ACC112 (cell line): ENCODE results near the gene ISOC1.

Source experiments
- H2AFZ ChIP-seq: fragments of 200-600 bp; sonication (generic); one replicate; pipeline ENCODE4 v1.6.0; 2017; ENCODE audit warnings: antibody characterized with exemption, low read length; ENCODE audit not compliant: unreplicated experiment
- H3K27ac ChIP-seq: fragments of 200-600 bp; sonication (generic); 2 replicates; pipeline ENCODE4 v1.5.1; 2014; ENCODE audit warnings: low read depth, mild to moderate bottlenecking, antibody characterized with exemption, low read length, moderate library complexity
- H3K27me3 ChIP-seq: fragments of 200-600 bp; sonication (generic); 2 replicates; pipeline ENCODE4 v1.6.1; 2014; ENCODE audit warnings: mild to moderate bottlenecking, antibody characterized with exemption, low read length, moderate library complexity, mixed read lengths; ENCODE audit not compliant: insufficient read depth
- H3K36me3 ChIP-seq: fragments of 200-600 bp; sonication (generic); 2 replicates; pipeline ENCODE4 v1.6.1; 2016; ENCODE audit warnings: mild to moderate bottlenecking, antibody characterized with exemption, low read length, moderate library complexity, mixed read lengths; ENCODE audit not compliant: insufficient read depth
- H3K4me1 ChIP-seq: fragments of 200-600 bp; sonication (generic); one replicate; pipeline ENCODE4 v1.6.1; 2016; ENCODE audit warnings: low read length, mixed read lengths; ENCODE audit not compliant: insufficient read depth, unreplicated experiment, control insufficient read depth
- H3K4me3 ChIP-seq: fragments of 200-600 bp; sonication (generic); 2 replicates; pipeline ENCODE4 v1.5.1; 2014; ENCODE audit warnings: mild to moderate bottlenecking, low read depth, low read length
- H3K79me2 ChIP-seq: fragments of 200-600 bp; sonication (generic); one replicate; pipeline ENCODE4 v1.6.0; 2016; ENCODE audit warnings: low read length; ENCODE audit not compliant: control insufficient read depth, unreplicated experiment, insufficient read depth

The ISOC1 gene

DNA sequence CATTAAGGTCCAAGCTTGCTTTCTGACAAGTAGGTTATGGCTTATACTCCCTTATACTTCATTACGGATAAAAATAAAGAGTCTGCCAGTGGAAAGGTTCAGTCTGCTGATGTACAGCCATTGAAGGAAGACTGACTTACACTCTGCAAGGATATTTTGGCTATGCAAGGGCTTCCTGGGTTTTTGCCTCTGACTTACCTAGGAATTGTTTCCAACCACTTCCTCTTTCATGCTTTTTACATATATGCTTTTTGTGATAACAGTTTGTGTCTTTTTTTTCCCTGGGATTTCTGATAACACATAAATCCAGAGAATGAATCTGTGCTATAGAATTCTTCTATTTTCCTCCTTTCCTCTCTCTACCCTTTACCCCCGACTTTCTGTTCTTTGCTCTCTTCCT, 16.8 kb downstream of the ISOC1 start:
- H3K27me3 ChIP-seq, result no peaks in the 10 kb centered on the region
- no peaks in the 10 kb centered on the region for H3K79me2 ChIP-seq
- H3K27ac ChIP-seq, result no peak overlapping the region
- no peak overlapping the region for H2AFZ ChIP-seq
- no peak overlapping the region for H3K4me3 ChIP-seq
- no peaks in the 10 kb centered on the region for H3K36me3 ChIP-seq
- H3K4me1 ChIP-seq, result no peaks in the 10 kb centered on the region

DNA sequence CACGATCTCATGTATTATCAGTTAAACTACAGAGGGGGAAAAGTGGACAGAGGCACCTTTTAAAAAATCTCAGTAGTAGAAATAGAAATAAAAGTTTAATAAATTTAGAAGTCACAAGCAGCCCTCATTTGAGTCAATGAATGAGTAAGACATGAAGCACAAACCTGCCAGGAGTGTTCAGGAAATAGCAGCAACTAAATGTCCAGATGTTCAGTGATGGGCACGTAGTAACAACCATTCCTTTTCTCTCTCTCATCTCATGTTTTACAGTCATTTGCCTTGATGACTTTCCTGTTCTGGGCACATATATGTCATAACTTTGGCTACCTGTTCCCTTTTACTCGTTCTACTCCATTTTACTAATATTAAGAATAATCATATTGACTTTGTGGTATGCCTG, 17.7 kb downstream of the ISOC1 start:
- Histone ChIP-seq H3K27ac (no peak overlapping the region), H3K27me3 (no peaks in the 10 kb centered on the region), H3K4me3 (no peak overlapping the region), H2AFZ (no peak overlapping the region), H3K4me1 (no peaks in the 10 kb centered on the region), H3K79me2 (no peaks in the 10 kb centered on the region), H3K36me3 (no peaks in the 10 kb centered on the region)

DNA sequence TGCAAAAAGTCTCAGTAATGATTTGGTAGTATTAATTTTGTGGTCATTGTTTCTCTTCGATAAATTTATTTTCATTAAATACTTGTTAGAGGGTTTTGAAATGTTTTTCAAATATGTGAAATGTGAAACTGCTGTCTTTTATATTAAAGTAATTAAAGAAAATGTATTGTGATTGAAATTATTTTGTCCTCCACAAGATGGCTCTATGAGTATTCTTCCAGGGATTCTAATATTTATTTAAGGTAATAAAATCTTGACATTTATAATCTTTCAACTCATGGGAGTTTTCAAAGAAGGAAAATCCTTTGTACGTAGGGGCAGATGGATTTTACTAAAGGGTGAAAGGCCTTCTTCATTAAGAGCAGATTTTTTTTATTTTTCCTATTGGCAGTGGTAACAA, 19.3 kb downstream of the ISOC1 start:
- Histone ChIP-seq H3K4me1 (no peaks in the 10 kb centered on the region), H3K36me3 (no peaks in the 10 kb centered on the region), H3K4me3 (no peak overlapping the region), H3K27ac (no peak overlapping the region), H3K27me3 (no peaks in the 10 kb centered on the region), H2AFZ (no peak overlapping the region), H3K79me2 (no peaks in the 10 kb centered on the region)

DNA sequence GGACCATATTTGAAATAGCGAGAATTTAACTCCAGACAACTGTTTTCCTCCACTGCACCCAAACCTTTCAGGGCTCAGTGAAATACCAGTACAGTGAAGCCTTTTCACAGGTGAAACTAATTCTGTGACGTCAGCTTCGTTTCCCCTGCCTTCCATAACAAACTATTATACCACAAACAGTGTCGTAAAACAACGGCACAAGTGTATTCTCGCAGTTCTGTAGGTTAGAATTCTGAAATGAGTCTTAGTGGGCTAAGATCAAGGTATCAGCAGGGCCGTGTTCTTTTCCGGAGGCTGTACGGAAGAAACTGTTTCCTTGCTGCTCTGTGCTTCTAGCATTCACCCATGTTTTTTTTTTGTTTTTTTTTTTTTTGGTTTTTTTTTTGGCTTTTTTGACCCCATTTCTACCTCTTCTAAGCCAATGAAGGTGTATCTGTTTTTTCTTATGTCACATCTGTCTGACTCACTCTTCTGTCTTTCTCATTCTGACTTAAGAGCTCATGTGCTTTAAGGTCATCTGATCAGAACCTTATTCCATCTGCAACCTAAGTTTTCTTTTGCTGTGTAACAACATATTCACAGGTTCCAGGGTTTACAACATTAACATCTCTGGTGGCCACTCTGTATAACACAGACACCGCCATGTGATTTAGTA, 20.1 kb downstream of the ISOC1 start:
- no peaks in the 10 kb centered on the region for H3K36me3 ChIP-seq
- H3K27me3 ChIP-seq, result no peaks in the 10 kb centered on the region
- no peak overlapping the region for H2AFZ ChIP-seq
- no peaks in the 10 kb centered on the region for H3K4me1 ChIP-seq
- H3K27ac ChIP-seq, result no peak overlapping the region
- no peak overlapping the region for H3K4me3 ChIP-seq
- no peaks in the 10 kb centered on the region for H3K79me2 ChIP-seq

DNA sequence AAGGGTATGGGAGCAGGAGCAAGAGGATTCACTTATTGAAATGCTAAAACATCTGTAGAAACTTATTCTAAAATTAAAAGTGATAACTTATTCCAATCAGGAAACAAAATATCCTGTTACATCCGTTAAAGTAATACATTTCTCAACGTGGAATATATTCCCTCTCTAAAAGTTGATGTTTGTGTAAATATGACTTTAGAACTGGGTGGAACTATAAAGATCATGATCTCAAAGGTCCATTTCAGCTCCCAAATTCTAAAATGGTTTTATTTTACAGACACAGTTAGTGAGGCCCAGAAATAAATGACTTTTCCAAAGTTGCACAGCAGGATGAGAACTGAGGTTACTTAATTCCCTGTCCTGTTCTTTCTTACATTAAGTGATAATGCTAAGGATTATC, 21.1 kb downstream of the ISOC1 start:
- Histone ChIP-seq H3K4me3 (no peak overlapping the region), H3K27me3 (no peaks in the 10 kb centered on the region), H3K4me1 (no peaks in the 10 kb centered on the region), H3K79me2 (no peaks in the 10 kb centered on the region), H2AFZ (no peak overlapping the region), H3K27ac (no peak overlapping the region), H3K36me3 (no peaks in the 10 kb centered on the region)

DNA sequence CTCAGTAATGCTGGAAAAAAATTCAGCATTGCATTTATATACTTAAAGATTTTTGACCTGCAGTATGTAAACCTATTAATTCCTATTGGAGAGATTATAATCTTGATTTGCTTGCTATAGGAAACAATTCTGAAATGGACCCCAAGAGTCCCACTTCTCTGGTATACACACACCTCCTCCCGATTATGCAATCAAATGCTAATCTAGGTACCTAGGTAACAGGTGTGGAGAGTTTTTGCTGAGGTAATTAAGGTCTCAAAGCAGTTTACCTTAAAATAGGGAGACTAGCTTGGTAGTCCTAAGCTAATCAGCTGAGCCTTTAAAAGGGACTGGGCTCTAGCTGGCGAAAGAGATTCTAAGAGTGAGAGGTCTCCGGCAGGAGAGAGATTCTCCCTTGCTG, 22.2 kb downstream of the ISOC1 start:
- Histone ChIP-seq H2AFZ (no peak overlapping the region), H3K4me3 (no peak overlapping the region), H3K27me3 (no peaks in the 10 kb centered on the region), H3K4me1 (no peaks in the 10 kb centered on the region), H3K27ac (no peak overlapping the region), H3K79me2 (no peaks in the 10 kb centered on the region), H3K36me3 (no peaks in the 10 kb centered on the region)

DNA sequence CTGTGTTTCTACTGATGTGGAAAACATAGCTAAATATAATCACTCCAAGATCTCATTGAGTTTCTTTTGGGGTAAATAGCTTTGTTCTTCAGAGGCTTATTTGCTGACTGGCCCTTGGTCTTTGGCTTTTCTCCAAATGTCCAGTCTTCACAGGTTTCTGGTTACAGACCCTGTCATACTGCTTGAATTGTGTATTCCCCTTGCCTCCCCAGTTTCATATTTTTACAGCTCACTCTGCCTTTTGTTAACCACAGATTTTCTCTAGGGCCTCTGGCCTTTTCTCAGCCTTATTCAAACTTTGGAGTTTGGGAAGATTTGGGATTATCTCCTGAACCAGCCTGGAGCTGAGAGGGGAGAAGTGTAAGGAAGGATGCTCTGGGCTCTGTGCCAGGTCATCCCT, 23.9 kb downstream of the ISOC1 start:
- Histone ChIP-seq H3K27ac (no peak overlapping the region), H3K4me3 (no peak overlapping the region), H3K4me1 (no peaks in the 10 kb centered on the region), H3K27me3 (no peaks in the 10 kb centered on the region), H3K79me2 (no peaks in the 10 kb centered on the region), H3K36me3 (no peaks in the 10 kb centered on the region), H2AFZ (no peak overlapping the region)

DNA sequence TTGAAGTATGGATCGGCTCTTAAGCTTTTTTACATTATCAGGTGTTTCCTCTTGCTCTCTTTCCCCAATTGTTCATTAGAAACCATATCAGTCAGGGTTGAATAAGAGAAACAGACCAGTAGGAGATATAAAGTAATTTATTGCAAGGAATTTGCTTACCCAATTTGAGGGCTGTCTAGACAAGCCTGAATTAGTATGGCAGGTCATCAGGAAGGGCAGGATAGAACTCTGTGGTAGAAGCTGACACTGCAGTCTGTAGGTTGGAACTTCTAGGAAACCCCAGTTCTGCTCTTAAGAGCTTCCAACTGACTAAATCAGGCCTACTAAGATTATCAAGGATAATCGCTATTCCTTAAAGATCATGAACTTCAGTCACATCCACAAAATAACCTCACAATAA, 24.3 kb downstream of the ISOC1 start:
- H3K36me3 ChIP-seq, result no peaks in the 10 kb centered on the region
- no peaks in the 10 kb centered on the region for H3K79me2 ChIP-seq
- H3K4me1 ChIP-seq, result no peaks in the 10 kb centered on the region
- no peak overlapping the region for H3K4me3 ChIP-seq
- no peak overlapping the region for H3K27ac ChIP-seq
- no peak overlapping the region for H2AFZ ChIP-seq
- no peaks in the 10 kb centered on the region for H3K27me3 ChIP-seq

DNA sequence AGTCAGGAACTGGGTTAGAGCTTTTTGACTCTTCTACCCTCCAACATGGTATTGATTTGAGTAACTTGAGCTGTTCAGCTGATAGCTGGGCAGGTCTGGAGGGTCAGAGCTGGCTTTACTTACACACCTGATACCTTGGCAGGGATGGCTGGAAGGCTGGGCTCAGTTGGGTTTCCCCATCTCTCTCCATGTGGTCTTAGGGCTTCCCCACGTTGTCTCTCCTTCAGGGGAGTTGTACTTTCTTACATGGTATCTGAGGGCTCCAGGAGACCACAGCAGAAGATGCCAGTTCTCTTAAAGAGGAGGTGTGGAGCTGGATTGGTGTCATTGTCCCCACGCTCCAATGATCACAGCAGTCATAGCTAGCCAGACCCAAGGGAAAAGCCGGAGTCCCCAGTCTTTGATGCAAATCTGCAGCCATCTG, 25.6 kb downstream of the ISOC1 start:
- Histone ChIP-seq H2AFZ (no peak overlapping the region), H3K36me3 (no peaks in the 10 kb centered on the region), H3K4me1 (no peaks in the 10 kb centered on the region), H3K79me2 (no peaks in the 10 kb centered on the region), H3K27ac (no peak overlapping the region), H3K27me3 (no peaks in the 10 kb centered on the region), H3K4me3 (no peak overlapping the region)

DNA sequence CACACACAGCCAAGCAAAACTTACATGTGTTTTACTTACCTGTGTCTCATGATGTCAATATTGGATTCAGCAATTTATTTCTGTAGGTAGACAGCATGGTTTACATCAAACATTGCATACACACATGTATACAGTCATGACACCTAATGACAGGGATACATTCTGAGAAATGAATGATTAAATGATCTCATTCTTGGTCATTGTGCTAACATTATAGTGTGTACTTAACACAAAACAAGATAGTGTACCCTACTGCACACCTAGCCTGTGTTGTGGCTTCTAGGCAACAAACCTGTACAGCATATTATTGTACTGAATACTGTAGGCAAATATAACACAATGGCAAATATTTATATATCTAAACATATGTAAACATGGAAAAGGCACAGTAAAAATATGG, 28.0 kb downstream of the ISOC1 start:
- H3K36me3 ChIP-seq, result no peaks in the 10 kb centered on the region
- no peaks in the 10 kb centered on the region for H3K27me3 ChIP-seq
- H3K4me1 ChIP-seq, result no peaks in the 10 kb centered on the region
- H3K79me2 ChIP-seq, result no peaks in the 10 kb centered on the region
- H3K4me3 ChIP-seq, result no peak overlapping the region
- H2AFZ ChIP-seq, result no peak overlapping the region
- no peak overlapping the region for H3K27ac ChIP-seq

DNA sequence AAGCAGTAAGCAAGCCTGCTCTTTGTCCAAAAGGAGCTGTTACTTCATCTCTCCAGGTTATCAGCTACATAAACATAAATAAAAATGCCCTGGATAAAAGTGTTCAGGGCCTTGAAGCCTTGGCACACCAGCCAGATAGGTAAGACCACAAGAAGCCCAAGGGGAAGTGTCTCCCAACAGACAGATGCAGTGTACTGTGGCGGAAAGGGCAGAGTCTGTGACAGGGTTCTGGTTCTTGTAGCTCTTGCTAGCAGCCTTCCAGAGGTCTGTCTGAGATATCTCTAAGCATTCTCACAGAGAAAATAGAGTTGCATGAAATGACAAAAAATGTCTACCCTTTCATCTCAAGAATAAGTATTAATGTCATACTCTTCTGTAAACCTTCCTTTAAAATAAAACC, 30.1 kb downstream of the ISOC1 start:
- Histone ChIP-seq H2AFZ (no peak overlapping the region), H3K4me3 (no peak overlapping the region), H3K27me3 (no peaks in the 10 kb centered on the region), H3K27ac (no peak overlapping the region), H3K36me3 (no peaks in the 10 kb centered on the region), H3K4me1 (no peaks in the 10 kb centered on the region), H3K79me2 (no peaks in the 10 kb centered on the region)
